Endothelial cell of umbilical vein (primary cell): ENCODE data around the gene LLGL2. TPM values are rescaled to one million over a fixed set of nuclear protein-coding genes. Genes with fewer than 3 reads are reported as not detected.

Experiments used
- BruUV-seq: library from RNA; stranded (reverse); fragments of 400-500 nt; replicated peaks from 2 replicates; lab custom pipeline; 2021; lab: Mats Ljungman, UMichigan
- CTCF ChIA-PET: fragments of 300-600, 350-600 bp; sonication (Branson Sonifier 250); formaldehyde crosslinking; loops from one replicate; lab custom pipeline; 2021; ENCODE audit warnings: antibody characterized with exemption, inconsistent platforms; lab: Charles Lee
- POLR2A ChIA-PET: fragments of 300-600, 350-600 bp; sonication (Branson Sonifier 250); formaldehyde crosslinking; loops from one replicate; lab custom pipeline; 2021; ENCODE audit warnings: antibody characterized with exemption, inconsistent platforms; lab: Charles Lee
- DNase-seq: peaks from one replicate; pipeline ENCODE4 v3.0.0-alpha.2; 2011; ENCODE audit warnings: low read depth, low spot score
- FAIRE-seq: peaks from 2 replicates; lab custom pipeline; 2011; peaks lifted over from hg19 to GRCh38; lab: Jason Lieb, UNC
- H2AFZ ChIP-seq: 2 replicates; pipeline ENCODE4 v1.6.0; 2012; ENCODE audit warnings: low read depth, low read length, control low read depth, inconsistent platforms
- H3K27ac ChIP-seq: 2 replicates; pipeline ENCODE4 v1.5.1; 2011; ENCODE audit warnings: low read depth, mild to moderate bottlenecking, control low read depth, low read length, moderate library complexity; ENCODE audit not compliant: insufficient read depth
- H3K27me3 ChIP-seq, 2 experiments: 2 replicates each; pipeline versions ENCODE4 v1.6.0 to v1.6.1; 2011; ENCODE audit warnings: low read length in 2 of 2, mixed read lengths in 1 of 2; ENCODE audit not compliant: control insufficient read depth in 2 of 2, insufficient read depth in 2 of 2
- H3K36me3 ChIP-seq, 2 experiments: 2 replicates in 1 of 2; 3 replicates in 1 of 2; pipeline ENCODE4 v1.5.1; 2011; ENCODE audit warnings: low read length in 2 of 2, mild to moderate bottlenecking in 1 of 2, moderate library complexity in 1 of 2; ENCODE audit not compliant: control insufficient read depth in 2 of 2, insufficient read depth in 2 of 2; ENCODE audit errors: extremely low read depth in 1 of 2
- H3K4me1 ChIP-seq: 3 replicates; pipeline ENCODE4 v1.5.1; 2011; ENCODE audit warnings: mild to moderate bottlenecking, low read length; ENCODE audit not compliant: control insufficient read depth, insufficient read depth; ENCODE audit errors: extremely low read depth
- H3K4me2 ChIP-seq: 2 replicates; pipeline ENCODE4 v1.6.1; 2011; ENCODE audit warnings: low read length, control low read depth, mixed read lengths; ENCODE audit not compliant: insufficient read depth
- H3K4me3 ChIP-seq, 3 experiments: fragments of 200-600 bp in 1 of 3; sonication (generic), shearing (Covaris generic) in 1 of 3; replicated peaks in 1 of 3; 2 replicates each; pipeline ENCODE4 v1.5.1; 2011 to 2016; ENCODE audit warnings: control low read depth in 3 of 3, low read length in 3 of 3, mild to moderate bottlenecking in 2 of 3, inconsistent platforms in 1 of 3, low read depth in 1 of 3, moderate library complexity in 1 of 3; ENCODE audit not compliant: insufficient read depth in 1 of 3
- H3K79me2 ChIP-seq: 2 replicates; pipeline ENCODE4 v1.6.0; 2012; ENCODE audit warnings: low read length, inconsistent platforms; ENCODE audit not compliant: control insufficient read depth, insufficient read depth
- H3K9ac ChIP-seq: replicated peaks from 2 replicates; pipeline ENCODE3; 2011; ENCODE audit warnings: low read length, control low read depth; ENCODE audit not compliant: insufficient read depth; ENCODE audit errors: extremely low read depth
- H3K9me1 ChIP-seq: replicated peaks from 3 replicates; pipeline ENCODE4 v1.6.0; 2011; ENCODE audit warnings: mild to moderate bottlenecking, low read length; ENCODE audit not compliant: control insufficient read depth, insufficient read depth; ENCODE audit errors: extremely low read depth
- H3K9me3 ChIP-seq: replicated peaks from 2 replicates; pipeline ENCODE4 v1.5.1; 2012; ENCODE audit warnings: low read length, inconsistent platforms; ENCODE audit not compliant: control insufficient read depth, insufficient read depth
- H4K20me1 ChIP-seq: replicated peaks from 2 replicates; pipeline ENCODE3; 2011; ENCODE audit warnings: mild to moderate bottlenecking, low read length; ENCODE audit not compliant: control insufficient read depth, insufficient read depth; ENCODE audit errors: extremely low read depth
- CTCF ChIP-seq, 2 donors: IDR thresholded peaks; 1 replicate in 1 of 2; 2 replicates in 1 of 2; pipeline ENCODE4 v1.5.1; 2011; ENCODE audit warnings: low read length in 2 of 2, mild to moderate bottlenecking in 2 of 2, moderate library complexity in 2 of 2, control low read depth in 1 of 2, inconsistent platforms in 1 of 2, low read depth in 1 of 2; ENCODE audit not compliant: insufficient read depth in 1 of 2; ENCODE audit errors: extremely low read depth in 1 of 2
- GATA2 ChIP-seq: IDR thresholded peaks from 2 replicates; pipeline ENCODE4 v1.7.0; 2011; ENCODE audit warnings: low read depth, mild to moderate bottlenecking, moderate library complexity, mixed read lengths, low read length; ENCODE audit not compliant: insufficient read length, insufficient read depth
- MAX ChIP-seq: IDR thresholded peaks from 2 replicates; pipeline ENCODE4 v1.6.1; 2011; ENCODE audit not compliant: insufficient read depth, insufficient read length
- dilution Hi-C: fragments of 300-500 bp; cut with MboI; formaldehyde crosslinking; loops from one replicate; pipeline ENCODE4 v1.15.0; 2019; ENCODE audit warnings: low sequenced_read_pairs; ENCODE audit not compliant: extremely low pct_ligation_motif_present
- intact Hi-C: fragments of 100-400 bp; cut with micrococcal nuclease; formaldehyde crosslinking; loops from one replicate; pipeline ENCODE4 v1.10.0; 2022
- polyA plus RNA-seq, 4 experiments: library from polyadenylated mRNA; depleted of rRNA in 3 of 4; stranded (reverse) in 3 of 4; unstranded in 1 of 4; fragments of >200 nt; gene quantifications; 2 replicates each; pipeline versions ENCODE4 v1.2.1 to v1.2.3, GENCODE V29; 2011 to 2012; ENCODE audit warnings: missing spikeins in 1 of 4
- total RNA-seq: library from RNA; stranded (reverse); gene quantifications from 2 replicates; pipeline ENCODE4 v1.2.3, GENCODE V29; 2021

Gene LLGL2
- total and polyA plus RNA-seq, 2 donors (not counting 3 experiments of a cell fraction or from before 2014, with no cell fraction given) = 5.3 to 5.4 TPM

- FAIRE-seq = peak; percentile 61
Observed at GRCh38 chr17:75601057-75601987, 75.8 kb downstream of the LLGL2 start.

More at GRCh38 chr17:75601057-75601987, 75.8 kb downstream of the LLGL2 start:
- Histone ChIP-seq H3K9ac (no peak overlapping the region), H3K9me3 (no peaks in the 10 kb centered on the region), H3K36me3 (no peaks in the 10 kb centered on the region), H3K4me3 (no peak overlapping the region), H3K27me3 (no peaks in the 10 kb centered on the region), H3K79me2 (no peaks in the 10 kb centered on the region), H2AFZ (no peak overlapping the region), H4K20me1 (no peaks in the 10 kb centered on the region), H3K9me1 (no peaks in the 10 kb centered on the region), H3K4me2 (no peak overlapping the region), H3K4me1 (no peaks in the 10 kb centered on the region), H3K27ac (no peak overlapping the region)
- dilution Hi-C loops = no loop called here
- CTCF ChIA-PET = interaction anchor here (0.6 to 4.8 kb wide), 35 partner anchors 9 to 225 kb away, joined by 3 to 67 read pairs (median 5); partner anchors contain the start of genes SMIM5, TMEM94 and TSEN54
- BruUV-seq = no TSS peak
- intact Hi-C loops = no loop called here
- DNase-seq = peak; percentile 30
- TF ChIP-seq GATA2 = no peak
- TF ChIP-seq MAX = no peak
- peak; percentile 61 to 81 for TF ChIP-seq CTCF (IDR thresholded peaks at IDR 0.05; ENCODE audit: extremely low read depth in 1 of 2, insufficient read depth in 1 of 2, low read depth in 1 of 2, low read length in 2 of 2)
- POLR2A ChIA-PET = interaction anchor here (0.6 kb wide), 1 partner anchor 48 kb away, joined by 5 read pairs; no protein-coding TSS in a partner anchor
